Liver (tissue), 9 donors: ENCODE measurements around the gene DBT. TPM values are rescaled to one million over a fixed set of nuclear protein-coding genes. Genes with fewer than 3 reads are reported as not detected.

ENCODE experiments used
- DNase-seq: peaks from one replicate; pipeline ENCODE4 v3.0.0-alpha.2; 2017; ENCODE audit warnings: low spot score
- H3K27ac ChIP-seq, 2 donors: one replicate each; pipeline ENCODE4 v1.7.0; 2013; ENCODE audit warnings: inconsistent platforms in 2 of 2, low read length in 2 of 2, control low read depth in 1 of 2, low read depth in 1 of 2, mild to moderate bottlenecking in 1 of 2
- H3K27me3 ChIP-seq, 4 donors: one replicate each; pipeline versions ENCODE4 v1.6.1 to v1.7.0; 2013; ENCODE audit warnings: low read length in 3 of 4, inconsistent platforms in 1 of 4, mild to moderate bottlenecking in 1 of 4, moderate library complexity in 1 of 4; ENCODE audit not compliant: control insufficient read depth in 4 of 4, insufficient read depth in 4 of 4
- H3K36me3 ChIP-seq, 4 donors: one replicate each; pipeline versions ENCODE4 v1.6.1 to v1.7.0; 2013; ENCODE audit warnings: low read length in 3 of 4, mild to moderate bottlenecking in 3 of 4, low read depth in 1 of 4, moderate library complexity in 1 of 4; ENCODE audit not compliant: control insufficient read depth in 4 of 4, insufficient read depth in 3 of 4
- H3K4me1 ChIP-seq, 4 donors: one replicate each; pipeline versions ENCODE4 v1.6.1 to v1.7.0; 2013; ENCODE audit warnings: low read length in 3 of 4, mild to moderate bottlenecking in 3 of 4, moderate library complexity in 1 of 4; ENCODE audit not compliant: control insufficient read depth in 4 of 4, insufficient read depth in 4 of 4
- H3K4me3 ChIP-seq, 3 donors: one replicate each; pipeline versions ENCODE4 v1.6.1 to v1.7.0; 2013; ENCODE audit warnings: low read length in 3 of 3, control low read depth in 1 of 3, low read depth in 1 of 3, mild to moderate bottlenecking in 1 of 3
- H3K9ac ChIP-seq, 2 donors: one replicate each; pipeline ENCODE4 v1.7.0; 2013; ENCODE audit warnings: low read length in 2 of 2, mild to moderate bottlenecking in 2 of 2, moderate library complexity in 2 of 2, control low read depth in 1 of 2, low read depth in 1 of 2
- H3K9me3 ChIP-seq, 4 donors: one replicate each; pipeline versions ENCODE4 v1.6.1 to v1.7.0; 2013; ENCODE audit warnings: low read length in 3 of 4; ENCODE audit not compliant: control insufficient read depth in 4 of 4
- ATF3 ChIP-seq: IDR thresholded peaks from 2 replicates; pipeline ENCODE4 v1.6.1; 2016; ENCODE audit warnings: antibody characterized with exemption
- CTCF ChIP-seq: fragments of 150-350 bp; IDR thresholded peaks from 2 replicates; pipeline ENCODE4 v1.5.1; 2017; ENCODE audit warnings: improper control_type of control experiment, low read depth, low read length; ENCODE audit not compliant: missing input control
- EGR1 ChIP-seq, 2 donors: IDR thresholded peaks; 2 replicates each; pipeline ENCODE4 v1.6.1; 2016 to 2018; ENCODE audit warnings: antibody characterized with exemption in 2 of 2, low read depth in 2 of 2
- FOXA1 ChIP-seq: IDR thresholded peaks from 2 replicates; pipeline ENCODE4 v1.6.1; 2016; ENCODE audit warnings: antibody characterized with exemption
- FOXA2 ChIP-seq: IDR thresholded peaks from 2 replicates; pipeline ENCODE4 v1.6.1; 2016; ENCODE audit warnings: antibody characterized with exemption
- GABPA ChIP-seq, 2 donors: IDR thresholded peaks in 1 of 2; conservative IDR thresholded peaks in 1 of 2; 2 replicates each; pipeline ENCODE4 v1.6.1; 2016; ENCODE audit warnings: antibody characterized with exemption in 2 of 2, mild to moderate bottlenecking in 1 of 2, moderate library complexity in 1 of 2
- HNF4A ChIP-seq, 2 donors: conservative IDR thresholded peaks; 2 replicates each; pipeline ENCODE4 v1.6.1; 2016; ENCODE audit warnings: antibody characterized with exemption in 2 of 2, mild to moderate bottlenecking in 2 of 2
- HNF4G ChIP-seq: IDR thresholded peaks from 2 replicates; pipeline ENCODE4 v1.6.1; 2016; ENCODE audit warnings: antibody characterized with exemption
- JUND ChIP-seq, 2 donors: IDR thresholded peaks; 2 replicates each; pipeline ENCODE4 v1.6.1; 2016; ENCODE audit warnings: antibody characterized with exemption in 2 of 2
- MAX ChIP-seq: IDR thresholded peaks from 2 replicates; pipeline ENCODE4 v1.6.1; 2016; ENCODE audit warnings: antibody characterized with exemption
- NR2F2 ChIP-seq: IDR thresholded peaks from 2 replicates; pipeline ENCODE4 v1.6.1; 2016; ENCODE audit warnings: antibody characterized with exemption
- RAD21 ChIP-seq, 2 donors: IDR thresholded peaks; 2 replicates each; pipeline ENCODE4 v1.6.1; 2016; ENCODE audit warnings: antibody characterized with exemption in 2 of 2, mild to moderate bottlenecking in 2 of 2
- REST ChIP-seq: IDR thresholded peaks from 2 replicates; pipeline ENCODE4 v1.6.1; 2016; ENCODE audit warnings: antibody characterized with exemption, mild to moderate bottlenecking
- RXRA ChIP-seq, 2 donors: IDR thresholded peaks; 2 replicates each; pipeline ENCODE4 v1.6.1; 2017 to 2018; ENCODE audit warnings: antibody characterized with exemption in 2 of 2, mild to moderate bottlenecking in 1 of 2
- SP1 ChIP-seq: IDR thresholded peaks from 2 replicates; pipeline ENCODE4 v1.6.1; 2018; ENCODE audit warnings: antibody characterized with exemption, mild to moderate bottlenecking
- TAF1 ChIP-seq: conservative IDR thresholded peaks from 2 replicates; pipeline ENCODE4 v1.6.1; 2016; ENCODE audit warnings: antibody characterized with exemption, mild to moderate bottlenecking
- YY1 ChIP-seq: IDR thresholded peaks from 2 replicates; pipeline ENCODE4 v1.6.1; 2016; ENCODE audit warnings: antibody characterized with exemption, mild to moderate bottlenecking
- ZBTB33 ChIP-seq: IDR thresholded peaks from 2 replicates; pipeline ENCODE4 v1.6.1; 2016; ENCODE audit warnings: antibody characterized with exemption
- WGBS: extraction: QIAGEN DNeasy Blood & Tissue Kit; methylation state at CpG from one replicate; pipeline ENCODE4 v1.1.7; 2013; 5-methylcytosine and 5-hydroxymethylcytosine counted together
- polyA plus RNA-seq, 2 donors: library from polyadenylated mRNA; stranded (reverse) in 1 of 2; unstranded in 1 of 2; fragments of 200-250 nt in 1 of 2; fragments of >200 nt in 1 of 2; fragmentation: Nextera tagmentation in 1 of 2; extraction: Ambion mirVana in 1 of 2; gene quantifications; one replicate each; pipeline versions ENCODE4 v1.2.1 to v1.2.3, GENCODE V29; 2013 to 2015
- total RNA-seq, 2 donors: library from RNA; depleted of rRNA; stranded (reverse); fragments of >200 nt; gene quantifications; one replicate each; pipeline ENCODE4 v1.2.3, GENCODE V29; 2014
- donor health status: healthy.
- donor health status: healthy.
- donor health status: healthy.
- donor health status: healthy.
- donor health status: healthy.

DBT gene
- total and polyA plus RNA-seq, 4 donors = 7.7 to 10.7 (median 9.1) TPM

- H3K9me3 ChIP-seq = no peaks in the 10 kb centered on the region
- peak; percentile 50 for DNase-seq
- H3K27me3 ChIP-seq = no peaks in the 10 kb centered on the region
- H3K27ac ChIP-seq = peak overlapping the region; percentile 10 to 42
- H3K4me1 ChIP-seq = peaks cover 5 to 22% (median 15%) of the 10 kb centered on the region in 4 donors
- no peak overlapping the region for H3K4me3 ChIP-seq
- TF ChIP-seq EGR1 (IDR thresholded peaks at IDR 0.05; ENCODE audit: low read depth in 2 of 2) (no peak), JUND (IDR thresholded peaks at IDR 0.05) (peak in 1 of 2 donors; percentile 35), SP1 (peak; percentile 34), ZBTB33 (peak; percentile 41), ATF3 (no peak), FOXA2 (no peak), HNF4A (conservative IDR thresholded peaks at IDR 0.05) (peak; percentile 63 to 69), GABPA (IDR thresholded peaks at IDR 0.05 in 1 of 2, conservative IDR thresholded peaks at IDR 0.05 in 1 of 2) (peak in 1 of 2 donors; percentile 61), RAD21 (IDR thresholded peaks at IDR 0.05) (peak; percentile 33 to 49), RXRA (IDR thresholded peaks at IDR 0.05) (peak; percentile 6 to 36), CTCF (no peak), REST (peak; percentile 35), MAX (peak; percentile 27), NR2F2 (no peak), FOXA1 (no peak), HNF4G (peak; percentile 14), YY1 (peak; percentile 52), TAF1 (no peak)
- 31% methylated on average over 3 of the region's 3 CpGs for WGBS
- peaks cover 0 to 3% (median 0%) of the 10 kb centered on the region in 4 donors for H3K36me3 ChIP-seq
- H3K9ac ChIP-seq = no peak overlapping the region
Measured at GRCh38 chr1:100187912-100188311, 61.7 kb downstream of the DBT start.
